ENCODE data around the gene RNF5. TPM values are rescaled to one million over a fixed set of nuclear protein-coding genes. Genes with fewer than 3 reads are reported as not detected.

RNF5 gene
- total RNA-seq, 1 donor from 2014 or later, result 60.7 TPM

DNA sequence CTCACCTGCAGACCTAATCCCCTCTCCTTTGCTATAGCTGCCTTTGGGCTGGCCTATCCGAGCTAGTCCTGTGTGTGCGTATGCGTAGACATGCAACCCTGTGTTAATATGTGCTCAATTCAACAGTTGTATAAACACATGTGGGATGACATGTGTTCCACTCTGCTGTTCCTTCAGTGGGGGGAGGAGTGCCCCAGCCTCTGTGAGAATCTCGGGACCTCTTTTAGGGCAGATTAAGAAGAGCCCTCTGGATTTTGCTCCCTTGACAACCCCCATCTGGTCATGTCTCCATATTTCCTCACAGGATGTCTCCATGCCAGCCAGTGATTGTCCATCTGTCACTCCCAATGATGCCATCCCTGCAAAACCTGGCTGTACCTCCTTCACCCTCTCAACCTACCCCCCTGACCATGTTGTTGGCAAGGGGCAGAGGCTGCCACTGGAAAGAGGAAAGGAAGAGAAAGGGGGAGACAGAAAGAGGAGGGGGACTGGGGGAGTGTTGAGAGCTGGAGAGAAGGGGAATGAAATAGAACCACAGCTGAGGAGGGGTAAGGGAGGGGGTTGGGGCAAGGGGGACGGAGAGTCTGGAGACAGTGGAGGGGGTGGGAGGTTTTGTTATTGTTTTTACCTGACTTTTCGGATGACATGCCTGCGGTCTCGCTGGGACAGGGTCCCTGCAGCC lies 26.9 kb upstream of the RNF5 start:
- no peak for DNase-seq (ENCODE audit: low spot score)
- intact Hi-C loops (cut with DNase I), result no loop called here

DNA sequence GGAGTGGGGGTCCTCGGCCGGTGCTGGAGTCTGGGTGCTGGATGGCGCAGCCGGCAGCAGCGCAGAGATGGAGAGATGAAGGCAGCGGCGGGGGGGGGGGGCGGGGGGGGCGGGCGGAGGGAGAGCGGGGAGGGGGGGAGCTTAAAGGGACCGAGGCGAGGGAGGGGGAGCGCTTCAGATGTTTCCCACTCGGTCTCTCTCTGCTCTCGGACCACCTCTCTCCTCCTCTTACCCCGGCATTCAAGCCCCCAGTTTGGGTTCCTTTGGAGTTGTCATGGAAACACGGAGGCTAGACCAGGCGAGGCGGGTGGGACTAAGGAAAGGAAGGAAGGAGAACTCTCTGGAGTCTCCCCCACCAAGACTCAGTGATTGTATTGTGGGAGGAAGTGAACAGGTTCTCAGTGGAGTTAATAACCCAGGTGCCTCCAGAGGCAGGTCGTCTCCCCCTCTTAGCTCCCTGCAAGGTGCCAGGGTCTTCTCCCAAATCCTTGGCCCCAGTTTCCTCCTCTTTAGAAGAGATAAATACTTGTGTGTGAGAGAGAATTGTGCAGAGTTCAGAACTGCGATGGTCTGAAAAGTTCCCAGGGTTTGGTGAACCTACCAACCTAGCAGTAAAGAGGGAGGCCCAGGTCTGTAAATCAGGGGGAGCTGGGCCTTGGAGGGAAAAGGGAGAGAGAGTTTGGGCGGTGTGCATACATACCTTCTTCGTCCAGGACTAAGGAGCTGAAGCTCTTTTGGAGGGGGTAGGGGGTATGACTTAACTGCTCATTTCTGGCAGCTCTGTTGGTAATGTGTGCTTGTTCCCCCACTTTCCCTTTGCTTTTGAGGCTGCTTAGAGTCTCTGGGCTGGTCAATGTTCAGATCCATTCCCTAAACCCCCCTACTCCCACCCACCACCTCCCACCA lies 26.1 kb upstream of the RNF5 start, which contains the start of gene PRRT1:
Gene PRRT1 (minus strand): TSS at position 77 of the 906 bp plus-strand sequence. CDS start 112 bp downstream, outside the sequence.
- DNase-seq (ENCODE audit: low spot score), result no peak
- intact Hi-C loops (cut with DNase I), result loop anchor here (2.0 kb wide), 1 partner anchor 25 kb away; no protein-coding TSS in a partner anchor

DNA sequence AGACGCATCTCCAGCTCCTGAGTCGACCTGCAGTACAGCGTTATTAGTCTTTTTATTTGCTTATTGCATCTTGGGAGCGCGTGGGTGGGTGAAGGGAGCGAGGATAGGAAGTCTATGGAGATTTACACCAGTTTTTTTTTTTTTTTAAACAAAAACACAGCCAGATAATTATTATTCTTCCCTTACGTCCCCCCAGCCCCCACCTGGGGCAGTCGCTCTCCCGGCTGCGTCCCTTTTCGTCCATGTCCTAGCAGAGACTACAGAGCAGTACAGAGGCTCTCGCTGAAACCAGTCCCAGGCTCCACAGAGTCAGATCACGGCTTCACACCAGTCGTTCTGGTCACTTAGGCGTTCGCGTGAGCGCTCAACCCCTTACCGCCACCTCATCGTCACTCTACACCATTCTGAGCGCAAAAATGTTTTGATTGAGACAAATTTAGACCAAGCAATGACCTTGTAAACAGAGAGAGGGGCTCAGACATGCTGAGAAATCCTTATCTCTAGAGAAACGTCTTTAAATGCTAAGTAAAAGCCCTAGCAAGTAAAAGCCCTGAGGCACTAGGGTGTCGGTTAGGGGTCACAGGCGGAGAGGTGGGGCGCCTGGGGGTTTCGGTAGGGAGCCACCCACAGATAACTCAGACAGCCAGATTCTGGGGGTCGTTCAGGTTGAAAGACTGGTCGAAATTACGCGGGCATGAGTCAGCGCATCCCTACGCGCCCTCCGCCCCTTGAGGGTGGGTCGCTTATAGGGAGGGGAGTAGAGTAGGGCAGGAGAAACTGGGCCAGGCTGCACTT lies 25.2 kb upstream of the RNF5 start:
- intact Hi-C loops (cut with DNase I), result loop anchor here (2.0 kb wide), 1 partner anchor 26 kb away; no protein-coding TSS in a partner anchor

DNA sequence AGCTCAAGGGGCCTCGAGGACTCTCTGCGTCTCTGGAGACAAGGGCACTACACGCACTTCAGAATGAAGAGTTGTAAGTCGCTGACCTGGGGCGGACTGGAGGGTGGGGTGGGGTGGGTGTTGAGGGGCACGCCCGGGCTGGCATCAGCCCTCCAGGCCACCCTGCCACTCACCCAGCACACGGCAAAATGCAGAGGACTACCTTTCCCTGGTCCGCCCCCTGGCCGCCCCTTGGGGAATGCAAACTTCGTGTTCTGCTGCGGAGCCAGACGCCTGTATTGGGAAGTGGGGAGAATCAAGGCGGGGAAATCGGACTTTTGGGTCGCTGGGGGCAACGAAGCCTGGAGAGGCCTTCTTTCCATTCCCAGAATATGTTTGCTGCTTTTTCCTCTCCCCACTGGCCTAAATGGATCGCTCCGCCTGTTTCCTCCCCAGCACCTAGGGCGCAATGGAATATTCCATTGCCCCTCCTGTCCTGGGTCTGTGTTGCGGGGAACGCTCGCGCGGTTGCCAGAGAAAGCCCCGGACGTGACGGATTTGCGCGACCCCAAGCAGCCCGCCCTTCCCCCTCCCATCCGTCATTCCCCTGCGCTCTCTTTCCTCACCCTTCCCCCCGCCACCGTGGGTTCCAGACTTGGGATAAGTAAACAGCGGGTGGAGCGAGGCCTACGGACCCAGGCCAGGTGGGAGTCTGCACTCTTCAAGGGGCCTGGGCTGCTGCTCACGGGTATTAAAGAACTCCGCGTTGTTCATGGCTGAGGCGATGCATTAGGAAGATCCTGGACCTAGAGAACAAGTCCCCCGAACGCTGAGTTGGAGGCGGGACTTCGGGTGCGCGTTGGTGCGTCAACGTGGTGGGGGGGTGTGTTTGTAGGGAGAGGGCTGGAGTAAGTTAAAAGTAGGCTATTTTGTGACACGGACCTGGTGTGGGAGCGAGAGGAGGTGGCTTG lies 24.4 kb upstream of the RNF5 start, which contains the start of gene PPT2:
Gene PPT2 (plus strand): TSS at position 578 of the 950 bp plus-strand sequence. CDS start 454 bp downstream, outside the sequence.
- intact Hi-C loops (cut with DNase I), result loop anchor here (1.0 to 2.0 kb wide), 3 partner anchors 23 to 41 kb away; partner anchors contain the start of gene AGPAT1
- DNase-seq (ENCODE audit: low spot score), result peak; percentile 91

More for the DNA sequence above, 25.2 kb upstream of the RNF5 start:
- DNase-seq (ENCODE audit: low spot score), result no peak

DNA sequence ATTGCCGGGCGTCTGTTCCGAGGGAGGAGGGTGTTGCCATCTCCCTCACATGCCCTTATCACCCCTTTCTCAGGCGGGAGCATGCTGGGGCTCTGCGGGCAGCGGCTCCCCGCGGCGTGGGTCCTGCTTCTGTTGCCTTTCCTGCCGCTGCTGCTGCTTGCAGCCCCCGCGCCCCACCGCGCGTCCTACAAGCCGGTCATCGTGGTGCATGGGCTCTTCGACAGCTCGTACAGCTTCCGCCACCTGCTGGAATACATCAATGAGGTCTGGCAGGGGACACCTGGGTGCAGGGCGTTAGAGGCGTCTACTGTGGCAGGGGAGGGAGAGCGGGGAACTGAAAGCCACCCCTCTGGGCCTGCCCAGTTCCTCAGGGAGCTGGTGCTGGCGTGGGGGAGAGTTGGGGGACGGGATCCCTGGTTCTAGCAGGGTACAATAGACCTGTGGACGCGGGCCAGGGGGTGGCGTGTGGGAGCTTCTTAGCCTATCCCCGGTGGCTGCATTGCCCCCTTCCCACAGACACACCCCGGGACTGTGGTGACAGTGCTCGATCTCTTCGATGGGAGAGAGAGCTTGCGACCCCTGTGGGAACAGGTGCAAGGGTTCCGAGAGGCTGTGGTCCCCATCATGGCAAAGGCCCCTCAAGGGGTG lies 23.6 kb upstream of the RNF5 start:
- DNase-seq (ENCODE audit: low spot score), result no peak
- intact Hi-C loops (cut with DNase I), result loop anchor here (1.0 to 2.0 kb wide), 2 partner anchors 22 to 41 kb away; partner anchors contain the start of gene AGPAT1

DNA sequence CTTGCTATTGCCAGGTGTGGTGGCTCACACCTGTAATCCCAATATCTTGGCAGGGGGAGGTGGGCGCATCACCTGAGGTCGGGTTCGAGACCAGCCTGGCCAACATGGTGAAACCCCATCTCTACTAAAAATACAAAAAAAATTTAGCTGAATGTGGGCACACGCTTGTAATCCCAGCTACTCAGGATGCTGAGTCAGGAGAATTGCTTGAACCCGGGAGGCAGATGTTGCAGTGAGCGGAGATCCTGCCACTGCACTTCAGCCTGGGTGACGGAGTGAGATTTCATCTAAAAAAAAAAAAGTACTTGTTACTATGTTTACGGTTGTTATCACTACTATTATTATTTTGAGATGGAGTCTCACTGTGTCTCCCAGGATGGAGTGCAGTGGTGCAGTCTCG lies 21.3 kb upstream of the RNF5 start:
- no peak for DNase-seq (ENCODE audit: low spot score)
- intact Hi-C loops (cut with DNase I), result no loop called here

DNA sequence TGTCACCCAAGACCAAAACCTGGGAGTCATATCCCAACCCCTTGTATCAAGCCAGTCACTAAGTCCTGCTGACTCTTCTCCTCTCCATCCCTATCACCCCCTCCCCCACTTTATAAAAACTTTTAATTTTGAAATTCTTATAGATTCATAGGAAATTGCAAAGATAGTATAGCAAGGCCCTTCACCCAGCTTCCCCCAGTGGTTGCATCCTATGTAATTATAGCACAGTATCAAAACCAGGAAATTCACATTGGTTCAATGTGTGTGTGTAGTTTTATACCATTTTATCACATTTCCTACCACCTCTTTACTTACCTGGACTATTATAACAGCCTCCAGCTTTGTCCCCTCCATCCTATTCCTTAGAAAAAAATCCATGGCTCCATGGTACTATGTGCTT lies 20.2 kb upstream of the RNF5 start:
- intact Hi-C loops (cut with DNase I), result no loop called here
- no peak for DNase-seq (ENCODE audit: low spot score)

DNA sequence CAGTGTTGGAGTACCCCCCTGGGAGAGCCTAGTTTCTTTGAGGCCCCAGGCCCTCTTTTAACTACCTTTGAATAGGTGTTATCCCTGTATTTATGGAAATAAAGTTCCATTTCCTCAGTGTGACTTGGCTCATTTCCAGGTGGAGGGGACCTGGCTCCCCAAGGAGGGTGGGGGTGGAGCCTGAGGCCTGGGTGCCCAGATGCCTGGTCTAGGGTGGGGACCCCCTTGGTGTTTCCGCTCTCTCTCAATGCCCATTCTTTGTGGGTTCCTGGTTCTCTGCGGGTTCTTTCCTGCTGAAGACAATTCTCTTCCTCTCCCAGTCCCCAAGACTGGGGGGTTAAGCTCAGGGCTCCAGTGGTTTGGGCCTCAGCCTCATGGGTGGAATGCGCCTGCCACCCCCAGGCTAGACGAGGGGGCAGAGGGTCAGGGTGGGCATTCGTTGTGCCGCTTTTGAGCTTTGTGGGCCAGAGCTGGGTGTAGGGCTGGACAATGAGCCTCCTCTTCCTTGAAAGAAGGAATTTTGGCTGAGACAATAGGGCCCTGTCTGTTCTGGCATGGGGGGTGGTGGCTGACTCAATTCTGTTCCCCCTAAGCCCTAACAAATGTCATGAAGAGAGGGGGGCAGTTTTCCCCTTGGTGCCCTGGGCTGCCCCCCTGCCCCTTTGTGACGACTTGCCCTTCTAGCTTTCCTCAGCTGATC lies 14.5 kb upstream of the RNF5 start:
- DNase-seq (ENCODE audit: low spot score), result no peak
- intact Hi-C loops (cut with DNase I), result no loop called here

DNA sequence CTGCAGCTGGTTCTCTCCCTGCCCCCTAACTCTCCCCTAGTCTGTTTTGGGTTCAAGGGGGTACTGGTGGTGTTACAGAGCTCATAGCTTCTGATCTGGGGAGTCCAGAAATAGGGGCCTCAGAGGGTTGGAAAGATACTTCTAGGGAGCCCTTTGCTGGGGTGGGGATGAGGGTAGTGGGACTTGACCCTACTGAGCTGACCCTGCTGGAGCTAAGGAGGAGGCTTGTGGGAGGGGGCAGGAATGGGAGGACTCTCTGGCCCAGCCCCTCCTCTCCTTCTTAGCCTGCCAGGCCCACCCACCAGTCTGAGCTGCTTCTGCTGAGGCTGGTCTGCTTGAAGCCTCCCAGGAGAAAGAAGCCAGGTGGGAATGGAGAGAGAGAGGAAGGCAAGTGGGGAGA lies 13.9 kb upstream of the RNF5 start, which contains the start of gene EGFL8:
Gene EGFL8 (plus strand): TSS at position 301 of the 400 bp plus-strand sequence. CDS start 1,571 bp downstream, outside the sequence.
- intact Hi-C loops (cut with DNase I), result no loop called here
- DNase-seq (ENCODE audit: low spot score), result no peak

DNA sequence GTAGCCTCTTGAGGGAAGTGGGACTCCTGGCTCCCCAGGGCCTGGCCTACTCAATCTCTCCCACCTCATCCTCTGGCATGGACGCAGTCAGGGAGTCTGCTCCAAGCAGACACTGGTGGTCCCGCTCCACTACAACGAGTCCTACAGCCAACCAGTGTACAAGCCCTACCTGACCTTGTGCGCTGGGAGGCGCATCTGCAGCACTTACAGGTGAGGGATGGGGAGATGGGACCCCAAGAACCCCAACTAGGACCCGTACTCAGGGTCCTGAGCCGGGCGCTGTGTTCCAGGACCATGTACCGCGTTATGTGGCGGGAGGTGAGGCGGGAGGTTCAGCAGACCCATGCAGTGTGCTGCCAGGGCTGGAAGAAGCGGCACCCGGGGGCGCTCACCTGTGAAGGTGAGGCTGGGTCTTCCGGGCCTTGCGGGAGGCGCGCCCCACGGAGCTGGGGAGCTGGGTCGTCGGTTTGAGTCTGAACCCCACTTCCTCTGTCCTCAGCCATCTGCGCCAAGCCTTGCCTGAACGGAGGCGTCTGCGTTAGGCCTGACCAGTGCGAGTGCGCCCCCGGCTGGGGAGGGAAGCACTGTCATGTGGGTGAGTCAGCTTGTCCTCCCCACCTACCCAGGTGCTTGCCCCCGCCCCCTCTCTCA lies 11.7 kb upstream of the RNF5 start:
- no peak for DNase-seq (ENCODE audit: low spot score)

DNA sequence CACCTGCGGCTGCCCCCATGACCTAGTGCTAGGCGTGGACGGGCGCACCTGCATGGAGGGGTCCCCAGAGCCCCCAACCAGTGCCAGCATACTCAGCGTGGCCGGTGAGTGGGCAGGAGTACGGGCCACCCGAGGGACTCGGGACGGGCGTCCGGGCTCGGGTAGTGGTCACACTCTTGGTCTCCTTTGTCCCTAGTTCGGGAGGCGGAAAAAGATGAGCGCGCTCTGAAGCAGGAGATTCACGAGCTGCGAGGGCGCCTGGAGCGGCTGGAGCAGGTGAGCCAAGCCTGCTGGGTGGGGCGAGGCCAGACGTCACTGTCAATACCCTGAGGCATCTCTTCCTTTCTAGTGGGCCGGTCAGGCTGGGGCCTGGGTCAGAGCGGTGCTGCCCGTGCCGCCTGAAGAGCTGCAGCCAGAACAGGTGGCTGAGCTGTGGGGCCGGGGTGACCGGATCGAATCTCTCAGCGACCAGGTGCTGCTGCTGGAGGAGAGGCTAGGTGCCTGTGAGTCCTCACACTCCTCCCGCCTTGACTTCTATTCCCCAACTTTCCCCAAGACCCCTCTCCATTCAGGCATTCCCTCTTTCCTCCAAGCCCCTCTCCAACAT lies 10.9 kb upstream of the RNF5 start:
- intact Hi-C loops (cut with DNase I), result no loop called here
- DNase-seq (ENCODE audit: low spot score), result no peak

More for the DNA sequence above, 11.7 kb upstream of the RNF5 start:
- intact Hi-C loops (cut with DNase I), result no loop called here

DNA sequence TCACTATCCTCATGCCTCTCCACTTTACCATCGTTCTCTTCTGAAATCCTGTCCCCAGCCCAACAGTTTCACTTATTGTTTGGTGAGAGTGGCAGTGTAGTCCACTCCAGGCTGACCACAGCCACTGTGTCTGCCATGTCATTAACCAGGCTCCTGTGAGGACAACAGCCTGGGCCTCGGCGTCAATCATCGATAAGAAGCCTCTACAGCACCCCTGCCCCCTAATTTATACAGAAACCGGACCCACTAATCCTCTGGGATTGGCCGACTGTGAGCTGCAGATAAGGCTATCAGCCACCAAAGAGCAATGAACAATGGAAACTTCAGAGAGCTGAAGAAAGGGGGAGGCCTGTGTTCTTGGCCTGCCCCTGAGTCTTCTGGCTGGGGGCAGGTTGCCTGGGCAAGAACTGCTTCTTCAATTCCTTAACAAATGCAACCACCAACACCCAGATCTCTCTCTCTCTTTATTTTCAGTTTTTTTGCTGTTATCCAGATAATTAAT lies 10.4 kb upstream of the RNF5 start:
- intact Hi-C loops (cut with DNase I), result no loop called here
- DNase-seq (ENCODE audit: low spot score), result no peak

DNA sequence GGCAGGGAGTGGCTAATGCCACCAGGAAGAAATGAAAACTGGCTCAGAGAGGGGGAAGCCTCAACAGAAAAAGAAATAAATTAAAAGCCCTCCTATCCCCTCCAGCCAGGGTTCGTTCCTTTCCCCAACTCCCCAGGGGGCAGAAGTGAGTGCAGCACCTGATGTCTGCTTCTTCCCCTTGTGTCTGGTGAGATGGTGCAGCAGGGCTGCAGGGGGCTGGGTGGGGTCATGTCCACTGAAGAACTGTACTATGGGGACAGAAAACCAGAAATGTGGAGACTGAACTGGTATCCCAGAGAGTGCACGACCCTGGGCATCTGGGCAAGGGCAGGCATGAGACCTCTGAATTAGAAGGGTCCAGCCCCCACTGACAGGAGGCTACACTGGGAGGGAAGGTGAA lies 9.9 kb upstream of the RNF5 start:
- DNase-seq (ENCODE audit: low spot score), result no peak
- intact Hi-C loops (cut with DNase I), result no loop called here

DNA sequence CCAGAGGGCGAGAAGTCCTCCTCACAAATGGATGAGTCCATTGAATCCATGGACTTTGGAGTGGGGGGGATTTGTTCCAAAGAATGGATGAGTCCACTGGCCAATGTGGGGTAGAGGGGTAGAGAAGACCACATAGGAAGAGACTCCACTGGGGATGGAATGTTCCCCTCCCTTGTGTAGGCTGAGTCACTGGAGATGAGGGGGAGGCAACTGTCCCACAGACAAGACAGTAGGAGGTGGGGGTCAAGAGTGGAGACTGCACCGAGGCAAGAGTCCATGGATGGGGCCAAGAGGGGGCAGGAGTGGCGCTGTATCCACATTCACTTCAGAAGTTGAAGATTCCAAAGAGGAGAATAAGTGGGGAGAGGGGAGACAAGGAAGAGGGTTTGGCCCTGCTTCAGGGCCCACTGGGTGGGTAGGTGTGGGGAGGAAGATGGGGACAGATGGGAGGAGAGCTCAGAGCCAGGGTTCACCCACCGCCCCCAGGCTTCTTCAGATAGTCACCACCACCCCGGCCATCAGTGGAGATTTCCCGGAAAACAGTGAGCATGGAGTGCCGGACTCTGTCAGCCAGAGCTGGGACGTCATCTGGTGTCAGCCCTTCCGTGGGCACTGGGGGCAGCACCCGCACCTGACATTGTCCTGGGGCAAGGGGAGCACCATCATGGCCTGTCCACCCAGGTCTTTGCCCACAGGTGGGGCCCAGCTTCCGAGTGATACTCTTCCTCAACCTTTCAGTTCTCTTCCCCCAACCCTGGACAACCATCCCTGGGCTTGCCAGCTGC lies 9.2 kb upstream of the RNF5 start:
- no peak for DNase-seq (ENCODE audit: low spot score)
- intact Hi-C loops (cut with DNase I), result no loop called here

DNA sequence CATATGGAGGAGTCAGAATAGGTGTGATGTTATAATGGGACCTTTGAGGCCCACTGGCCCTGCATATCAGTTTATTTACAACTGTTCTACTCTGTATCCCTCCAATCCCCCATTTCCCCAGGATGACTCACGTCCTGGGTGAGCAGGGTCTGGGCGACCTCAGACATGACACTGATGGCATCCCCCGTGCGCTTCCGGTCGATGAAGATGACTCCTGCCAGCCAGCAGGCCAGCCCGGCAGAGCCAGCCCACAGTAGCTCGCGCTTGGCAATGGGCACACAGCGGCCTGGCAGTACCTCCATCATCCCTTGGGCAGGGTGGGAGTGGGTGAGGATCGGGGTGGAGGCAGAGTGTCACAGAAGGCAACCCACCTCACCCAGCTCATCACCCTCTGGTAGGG lies 7.9 kb upstream of the RNF5 start:
- intact Hi-C loops (cut with DNase I), result no loop called here
- DNase-seq (ENCODE audit: low spot score), result no peak

All from cardiac septum (tissue), 1 donor.